ENCODE results near the gene ATP6V0E2.
"Not testable (repeated sequence)": the region's sequence is repeated elsewhere in the genome, so short reads cannot be mapped to it uniquely, and the experiment has no call there.

DNA sequence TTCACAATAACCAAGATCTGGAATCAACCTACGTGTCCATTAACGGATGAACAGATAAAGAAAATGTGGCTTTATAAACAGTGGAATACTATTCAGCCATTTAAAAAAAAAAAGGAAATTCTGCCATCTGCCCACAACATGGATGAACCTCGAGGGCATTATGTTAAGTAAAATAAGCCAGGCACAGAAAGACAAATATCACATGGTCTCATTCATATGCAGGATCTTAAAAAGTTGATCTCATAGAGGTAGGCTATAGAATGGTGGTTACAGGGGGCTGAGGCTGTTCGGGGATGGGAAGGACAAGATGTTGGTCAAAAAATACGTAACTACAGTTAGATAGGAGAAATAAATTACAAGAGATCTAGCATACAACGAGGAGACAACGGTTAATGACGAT, 21.2 kb downstream of the ATP6V0E2 start:
- not testable (repeated sequence) for TF ChIP-seq EZH2phosphoT487 (IDR thresholded peaks at IDR 0.05; ENCODE audit: low read depth, severe bottlenecking, unreplicated experiment); EZH2 (IDR thresholded peaks at IDR 0.05; ENCODE audit: borderline replicate concordance)

All from hepatocyte (in vitro differentiated cells).